Left lobe of liver (tissue), 2 donors: ENCODE data around the gene NDN. TPM values are rescaled to one million over a fixed set of nuclear protein-coding genes. Genes with fewer than 3 reads are reported as not detected.

Experiments
- ATAC-seq: fragments of 200-7000 bp; cut with Tn5 transposase; one replicate; pipeline ENCODE4 v1.9.1; 2020; ENCODE audit warnings: mild to moderate bottlenecking, moderate library complexity
- DNase-seq: peaks from one replicate; pipeline ENCODE4 v3.0.0-alpha.2; 2020; ENCODE audit warnings: low spot score
- total RNA-seq: library from RNA; stranded (reverse); gene quantifications from one replicate; pipeline ENCODE4 v1.2.1, GENCODE V29; 2021
- donor health status: DM: no; HTN: no; CAD: no; lungs with moderate emphysema.
- donor health status: DM: no; HTN: yes; CAD: no.

NDN gene
- total RNA-seq, 1 donor from 2014 or later, result 2.9 TPM

DNA sequence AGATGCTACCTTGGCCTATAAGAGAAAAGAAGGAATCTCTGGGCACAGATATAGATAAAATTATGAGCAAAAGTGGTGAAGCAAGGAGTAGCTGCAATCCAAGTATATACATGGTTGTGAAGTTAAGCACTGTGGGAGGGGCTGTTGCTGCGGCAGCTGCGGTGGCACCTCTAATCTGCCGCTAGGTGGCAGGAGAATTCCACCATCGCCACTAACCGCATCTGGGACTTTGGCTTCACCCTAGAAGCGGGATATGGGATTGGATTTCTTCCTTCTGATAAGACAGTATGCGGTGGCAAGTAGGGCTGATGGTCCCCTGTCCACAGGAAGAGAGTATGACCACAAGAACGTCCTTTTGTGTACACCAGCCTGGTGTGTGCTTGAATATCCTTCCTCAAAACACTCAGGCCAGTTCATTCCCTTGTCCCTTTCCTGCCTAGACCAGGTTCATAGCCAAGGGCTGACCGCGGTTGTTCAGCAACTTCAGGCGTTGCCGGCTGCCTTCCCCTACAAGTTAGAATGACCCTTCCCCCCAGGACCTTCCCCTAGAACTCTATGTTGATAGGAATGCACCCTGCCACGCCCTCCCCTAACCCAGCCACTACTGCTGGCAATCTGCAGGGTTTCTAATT lies 44.6 kb downstream of the NDN start:
- DNase-seq (no peak), ATAC-seq (peak; percentile 98)

Other genes with a start within 250 kb of the NDN start
- not detected for gene GOLGA6L2, start 240.1 kb downstream of the NDN start, total RNA-seq
- gene MKRN3, start 121.6 kb downstream of the NDN start, total RNA-seq, result 0.13 TPM
- gene MAGEL2, start 39.4 kb downstream of the NDN start, total RNA-seq, result not detected